ENCODE results near the gene CCNE1. TPM values are rescaled to one million over a fixed set of nuclear protein-coding genes. Genes with fewer than 3 reads are reported as not detected.
"Not testable (repeated sequence)": the region's sequence is repeated elsewhere in the genome, so short reads cannot be mapped to it uniquely, and the experiment has no call there.

Gene CCNE1
- total RNA-seq, 3 donors from 2014 or later (not counting 1 experiment from before 2014, with no cell fraction given): 2.6 to 6.7 (median 2.9) TPM

GRCh38 chr19:29787281-29787680 is 24.5 kb upstream of the CCNE1 start:
- DNase-seq (no peak), ATAC-seq (no peak)
- H3K27ac ChIP-seq (ENCODE audit: low read length): no peak overlapping the region
- Mint-ChIP-seq H3K9me3 (no peaks in the 10 kb centered on the region), H3K4me1 (peaks cover 0 to 3% of the 10 kb centered on the region in 2 donors), H3K27ac (no peak overlapping the region), H3K27me3 (ENCODE audit: low read depth in 2 of 2) (no peaks in the 10 kb centered on the region), H3K36me3 (no peaks in the 10 kb centered on the region), H3K4me3 (no peak overlapping the region)
- intact Hi-C loops (cut with micrococcal nuclease): no loop called here
- no peaks in the 10 kb centered on the region for H3K4me1 ChIP-seq (ENCODE audit: control insufficient read depth, insufficient read depth, low read length)
- H3K36me3 ChIP-seq (ENCODE audit: control insufficient read depth, insufficient read depth, low read length): no peaks in the 10 kb centered on the region
- WGBS (ENCODE audit: insufficient coverage): 83% methylated on average over 4 of the region's 4 CpGs
- H3K4me3 ChIP-seq (ENCODE audit: low read length): no peak overlapping the region
- no peak for TF ChIP-seq CTCF (IDR thresholded peaks at IDR 0.05)
- H3K27me3 ChIP-seq (ENCODE audit: control insufficient read depth, insufficient read depth, low read length): no peaks in the 10 kb centered on the region
- H3K9me3 ChIP-seq (ENCODE audit: control insufficient read depth, insufficient read depth, low read length): no peaks in the 10 kb centered on the region

DNA sequence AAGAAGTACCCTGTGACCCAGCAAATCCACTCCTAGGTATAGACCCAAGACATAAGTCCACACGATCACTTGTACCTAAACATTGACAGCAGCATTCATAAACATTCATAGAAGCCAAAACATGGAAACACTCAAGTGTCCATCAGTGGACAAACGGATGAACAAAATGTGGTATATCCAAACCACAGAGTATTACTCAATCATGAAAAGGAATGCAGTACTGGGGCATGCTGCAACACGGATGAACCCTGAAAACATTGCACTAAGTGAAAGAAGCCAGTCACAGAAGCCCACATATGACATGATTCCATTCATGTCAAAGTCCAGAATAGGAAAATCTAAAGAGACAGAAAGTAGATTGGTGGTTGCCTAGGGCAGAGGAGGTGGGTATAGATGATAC is 22.8 kb upstream of the CCNE1 start:
- Histone ChIP-seq H3K27ac (ENCODE audit: low read length) (no peak overlapping the region), H3K36me3 (ENCODE audit: control insufficient read depth, insufficient read depth, low read length) (no peaks in the 10 kb centered on the region), H3K4me3 (ENCODE audit: low read length) (no peak overlapping the region), H3K4me1 (ENCODE audit: control insufficient read depth, insufficient read depth, low read length) (no peaks in the 10 kb centered on the region), H3K9me3 (ENCODE audit: control insufficient read depth, insufficient read depth, low read length) (no peaks in the 10 kb centered on the region), H3K27me3 (ENCODE audit: control insufficient read depth, insufficient read depth, low read length) (no peaks in the 10 kb centered on the region)
- Mint-ChIP-seq H3K27me3 (ENCODE audit: low read depth in 2 of 2) (no peaks in the 10 kb centered on the region), H3K4me3 (no peak overlapping the region), H3K27ac (no peak overlapping the region), H3K9me3 (no peaks in the 10 kb centered on the region), H3K36me3 (no peaks in the 10 kb centered on the region), H3K4me1 (peaks cover 0 to 3% of the 10 kb centered on the region in 2 donors)
- intact Hi-C loops (cut with micrococcal nuclease): no loop called here
- WGBS (ENCODE audit: insufficient coverage): 84% methylated on average over 3 of the region's 3 CpGs
- DNase-seq (no peak), ATAC-seq (no peak)
- TF ChIP-seq CTCF (IDR thresholded peaks at IDR 0.05): no peak

DNA sequence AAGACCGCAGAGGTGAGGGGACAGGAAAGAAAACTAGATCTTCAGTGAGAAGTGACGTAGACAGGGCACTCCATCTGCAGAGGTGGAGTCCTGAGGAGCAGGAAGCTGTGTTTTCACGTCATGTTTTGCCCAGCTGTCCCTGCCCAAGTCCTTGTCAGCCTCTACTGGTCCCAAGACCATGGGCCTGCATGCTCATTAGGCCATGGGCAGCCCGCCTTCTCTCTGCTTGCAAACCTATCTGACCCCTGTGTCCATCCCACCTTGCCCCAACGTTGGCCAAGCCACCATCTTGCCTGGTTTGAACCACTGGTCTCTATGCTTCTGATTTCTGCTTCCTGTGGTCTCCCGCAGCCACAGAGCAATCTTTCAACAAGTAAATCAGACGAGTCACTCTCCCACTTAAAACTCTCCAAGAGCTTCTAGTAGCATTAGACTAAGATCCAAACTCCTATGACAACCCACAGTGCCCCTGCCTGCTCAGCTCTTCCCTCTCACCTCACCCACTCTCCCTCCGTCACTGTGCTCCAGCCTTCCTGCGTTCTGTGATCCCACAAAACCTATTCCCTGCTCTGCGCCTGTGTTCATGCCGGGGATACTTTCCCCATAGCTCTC is 18.6 kb upstream of the CCNE1 start:
- Histone ChIP-seq H3K27me3 (ENCODE audit: control insufficient read depth, insufficient read depth, low read length) (no peaks in the 10 kb centered on the region), H3K4me1 (ENCODE audit: control insufficient read depth, insufficient read depth, low read length) (no peaks in the 10 kb centered on the region), H3K27ac (ENCODE audit: low read length) (no peak overlapping the region), H3K9me3 (ENCODE audit: control insufficient read depth, insufficient read depth, low read length) (no peaks in the 10 kb centered on the region), H3K4me3 (ENCODE audit: low read length) (no peak overlapping the region), H3K36me3 (ENCODE audit: control insufficient read depth, insufficient read depth, low read length) (no peaks in the 10 kb centered on the region)
- Mint-ChIP-seq H3K4me1 (no peaks in the 10 kb centered on the region), H3K4me3 (no peak overlapping the region), H3K27ac (no peak overlapping the region), H3K27me3 (ENCODE audit: low read depth in 2 of 2) (peaks cover 5 to 11% of the 10 kb centered on the region in 2 donors), H3K9me3 (no peaks in the 10 kb centered on the region), H3K36me3 (no peaks in the 10 kb centered on the region)
- intact Hi-C loops (cut with micrococcal nuclease): no loop called here
- ATAC-seq (no peak), DNase-seq (no peak)
- no peak for TF ChIP-seq CTCF (IDR thresholded peaks at IDR 0.05)
- 77% methylated on average over 11 of the region's 11 CpGs for WGBS (ENCODE audit: insufficient coverage)

- intact Hi-C loops (cut with micrococcal nuclease); H3K4me3 ChIP-seq (ENCODE audit: low read length); H3K27ac ChIP-seq (ENCODE audit: low read length); H3K9me3 Mint-ChIP-seq; H3K27ac Mint-ChIP-seq; H3K27me3 ChIP-seq (ENCODE audit: control insufficient read depth, insufficient read depth, low read length); ATAC-seq; H3K4me1 ChIP-seq (ENCODE audit: control insufficient read depth, insufficient read depth, low read length); H3K4me1 Mint-ChIP-seq; H3K9me3 ChIP-seq (ENCODE audit: control insufficient read depth, insufficient read depth, low read length); H3K36me3 ChIP-seq (ENCODE audit: control insufficient read depth, insufficient read depth, low read length); H3K4me3 Mint-ChIP-seq; DNase-seq; H3K36me3 Mint-ChIP-seq: not testable (repeated sequence)
- peaks cover 5 to 11% of the 10 kb centered on the region in 2 donors for H3K27me3 Mint-ChIP-seq (ENCODE audit: low read depth in 2 of 2)
- WGBS (ENCODE audit: insufficient coverage): 93% methylated on average over 7 of the region's 7 CpGs
These were observed 17.3 kb upstream of the CCNE1 start for GRCh38 chr19:29794490-29794889.

All from natural killer cell (primary cell).